Measurements from ENCODE around the gene KIAA0232.
"Not testable (repeated sequence)": the region's sequence is repeated elsewhere in the genome, so short reads cannot be mapped to it uniquely, and the experiment has no call there.

The KIAA0232 gene

DNA sequence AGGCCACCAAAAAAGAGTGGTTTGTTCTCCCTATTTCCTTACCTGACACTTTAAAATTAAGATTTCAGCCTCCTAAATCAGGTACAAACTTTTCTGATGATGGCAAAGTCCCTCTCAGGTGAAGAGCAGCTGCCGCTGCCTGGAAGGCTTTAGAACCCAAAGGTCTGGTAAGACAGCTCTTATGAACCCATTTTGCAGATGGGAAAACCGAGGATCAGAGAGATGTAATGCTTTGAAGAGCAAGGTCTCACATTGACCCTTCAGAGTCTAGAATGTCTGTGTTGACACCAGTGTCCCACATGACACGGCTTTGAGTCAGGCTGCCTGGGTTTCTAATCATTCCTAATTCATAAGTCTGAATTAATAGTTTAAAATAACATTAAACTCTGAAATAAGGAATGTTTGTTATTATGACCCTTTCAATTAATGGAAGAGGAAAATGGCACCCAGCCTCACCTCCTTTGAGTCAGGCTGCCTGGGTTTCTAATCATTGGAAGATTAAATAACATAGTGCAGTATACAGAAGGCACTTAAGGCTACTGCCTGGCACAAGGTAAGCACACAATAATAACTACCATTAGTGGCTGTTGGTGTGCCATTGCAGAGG lies 27.9 kb upstream of the KIAA0232 start:
- DNase-seq: no peak

DNA sequence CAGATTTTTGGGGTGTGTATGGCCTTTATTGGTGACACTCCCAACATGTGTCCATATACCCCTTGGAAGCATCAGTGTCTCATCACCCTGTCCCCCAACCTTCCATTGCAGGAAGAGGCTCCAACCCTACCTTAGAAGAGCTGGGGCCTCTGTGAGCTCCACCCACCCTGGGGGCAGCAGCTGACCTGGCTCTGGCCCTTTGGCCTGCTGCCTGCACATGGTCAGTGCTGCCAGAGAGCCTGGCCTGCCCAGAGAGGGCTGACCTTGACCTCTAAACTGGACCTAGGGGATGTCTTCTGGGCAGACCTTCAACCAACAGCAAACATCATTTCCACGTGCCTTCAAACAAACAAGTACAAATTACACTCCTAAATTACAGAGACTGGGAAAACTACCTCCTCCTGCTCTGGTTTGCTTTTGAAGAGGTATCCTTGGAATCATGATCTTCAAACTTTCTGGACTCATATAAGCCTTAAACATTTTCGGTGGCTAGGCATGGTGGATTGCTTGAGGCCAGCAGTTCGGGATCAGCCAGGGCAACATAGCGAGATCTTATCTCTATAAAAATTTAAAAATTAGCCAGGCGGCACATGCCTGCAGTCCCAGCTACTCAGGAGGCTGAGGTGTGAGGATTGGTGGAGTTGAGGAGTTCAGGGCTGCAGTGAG lies 27.3 kb upstream of the KIAA0232 start:
- no peak for DNase-seq

DNA sequence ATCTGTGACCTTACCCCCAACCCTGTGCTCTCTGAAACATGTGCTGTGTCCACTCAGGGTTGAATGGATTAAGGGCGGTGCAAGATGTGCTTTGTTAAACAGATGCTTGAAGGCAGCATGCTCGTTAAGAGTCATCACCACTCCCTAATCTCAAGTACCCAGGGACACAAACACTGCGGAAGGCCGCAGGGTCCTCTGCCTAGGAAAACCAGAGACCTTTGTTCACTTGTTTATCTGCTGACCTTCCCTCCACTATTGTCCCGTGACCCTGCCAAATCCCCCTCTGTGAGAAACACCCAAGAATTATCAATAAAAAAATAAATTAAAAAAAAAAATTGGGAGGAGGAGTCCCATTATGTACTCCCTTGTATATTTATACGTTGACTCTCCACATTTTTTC lies 26.2 kb upstream of the KIAA0232 start:
- DNase-seq: not testable (repeated sequence)

DNA sequence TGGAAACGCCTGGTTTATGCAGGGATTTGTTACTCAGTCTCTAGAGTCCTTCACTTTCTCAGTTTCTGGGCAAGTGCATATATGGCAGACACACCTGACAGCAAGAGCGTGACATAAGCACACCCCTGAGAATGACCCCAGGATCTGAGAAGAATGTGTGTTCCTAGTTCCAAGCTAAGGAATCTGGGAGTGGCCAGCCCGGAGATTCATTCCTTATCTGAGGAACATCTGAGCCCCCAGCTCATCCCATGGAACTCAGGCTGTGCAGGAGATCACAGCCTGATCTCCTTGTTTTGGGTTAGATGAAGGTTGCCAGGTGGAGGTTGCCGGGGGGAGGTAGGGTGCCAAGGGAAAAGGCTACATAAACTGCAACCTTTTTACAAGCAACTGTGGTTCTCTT lies 23.8 kb upstream of the KIAA0232 start:
- no peak for DNase-seq

DNA sequence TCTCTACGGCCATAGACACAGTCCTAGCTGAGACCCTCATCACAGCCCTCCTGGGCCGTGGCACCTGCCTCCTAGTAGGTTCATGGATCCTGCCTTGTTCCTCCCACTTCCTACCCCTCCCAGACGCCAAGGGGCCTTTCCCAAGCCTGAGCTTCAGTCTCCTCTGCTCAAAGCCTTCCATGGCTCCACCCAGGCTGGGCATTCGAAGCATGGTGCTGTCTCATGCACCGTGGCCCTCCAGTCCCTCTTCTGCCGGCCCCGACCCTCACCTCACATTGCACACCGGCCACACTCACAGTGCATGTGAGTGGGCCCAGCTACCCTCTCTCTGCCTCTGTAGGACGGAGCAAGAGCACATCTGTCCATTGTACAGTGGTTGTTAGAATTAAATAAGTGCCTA lies 21.7 kb upstream of the KIAA0232 start:
- no peak for DNase-seq

DNA sequence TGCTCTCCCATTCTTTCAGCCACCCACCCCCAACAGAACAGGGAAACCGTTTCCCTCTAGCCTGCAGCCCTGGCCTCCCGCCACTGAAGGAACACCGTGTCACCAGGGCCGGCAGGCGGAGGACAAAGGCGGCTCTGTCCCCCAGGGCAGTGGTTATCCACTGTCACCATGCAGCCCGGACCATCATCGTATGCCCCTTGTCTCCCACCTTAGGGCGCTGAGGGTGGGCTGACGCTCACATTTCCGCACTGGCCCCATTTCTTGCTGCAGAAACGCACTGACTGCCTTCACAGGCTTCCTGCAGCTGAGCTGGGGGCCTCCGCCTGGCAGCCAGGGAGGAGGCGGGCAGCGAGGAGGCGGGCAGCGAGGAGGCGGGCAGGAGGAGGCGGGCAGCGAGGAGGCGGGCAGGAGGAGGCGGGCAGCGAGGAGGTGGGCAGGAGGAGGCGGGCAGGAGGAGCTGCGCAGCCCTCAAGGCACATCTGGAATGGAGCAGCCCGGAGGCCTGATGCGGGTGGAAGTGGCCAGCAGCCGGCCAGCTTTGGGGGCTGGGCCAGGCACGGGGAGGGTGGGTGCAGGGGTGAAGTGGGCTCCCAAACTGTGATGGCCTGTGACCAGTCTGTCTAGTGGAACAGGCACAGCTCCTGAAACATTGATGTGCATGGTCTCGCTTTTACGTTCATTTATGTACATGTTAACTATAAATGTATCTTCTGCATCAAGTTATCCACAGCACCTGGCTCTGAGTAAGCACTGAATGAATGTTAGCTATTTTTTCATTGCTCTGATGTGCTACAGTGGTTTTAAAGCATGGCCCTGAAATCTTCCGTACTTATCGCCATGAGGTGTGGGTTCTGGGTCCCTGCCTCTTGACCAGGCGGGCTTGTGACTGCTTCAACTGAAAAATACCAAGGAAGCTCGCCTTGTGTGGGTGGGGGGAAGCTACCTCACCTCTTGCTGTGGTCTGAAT lies 20.6 kb upstream of the KIAA0232 start:
- no peak for DNase-seq

DNA sequence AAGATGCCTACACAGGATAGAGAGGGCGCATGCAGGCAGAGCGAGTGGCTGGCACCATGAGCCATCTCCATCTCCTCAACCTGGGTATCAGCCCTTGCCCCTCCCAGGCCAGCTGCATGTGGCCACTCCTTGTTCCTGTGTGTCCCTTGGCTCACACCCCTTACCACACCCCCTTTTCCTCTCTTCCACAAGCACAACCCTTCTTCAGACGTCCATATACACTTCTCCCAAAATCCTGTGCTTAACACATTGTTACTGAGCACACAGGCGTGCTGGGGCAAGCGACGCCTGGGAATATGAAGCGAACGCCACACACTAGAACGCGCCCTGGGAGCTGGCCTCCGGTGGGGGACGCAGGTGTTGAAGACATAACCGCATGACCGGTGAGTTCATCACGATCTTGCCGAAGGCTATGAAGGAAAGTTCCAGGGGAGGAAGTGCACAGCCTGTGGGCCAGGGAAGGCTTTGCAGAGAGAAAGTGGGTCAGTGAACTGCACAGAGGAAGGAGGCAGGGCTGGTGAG lies 19.1 kb upstream of the KIAA0232 start:
- DNase-seq: no peak

DNA sequence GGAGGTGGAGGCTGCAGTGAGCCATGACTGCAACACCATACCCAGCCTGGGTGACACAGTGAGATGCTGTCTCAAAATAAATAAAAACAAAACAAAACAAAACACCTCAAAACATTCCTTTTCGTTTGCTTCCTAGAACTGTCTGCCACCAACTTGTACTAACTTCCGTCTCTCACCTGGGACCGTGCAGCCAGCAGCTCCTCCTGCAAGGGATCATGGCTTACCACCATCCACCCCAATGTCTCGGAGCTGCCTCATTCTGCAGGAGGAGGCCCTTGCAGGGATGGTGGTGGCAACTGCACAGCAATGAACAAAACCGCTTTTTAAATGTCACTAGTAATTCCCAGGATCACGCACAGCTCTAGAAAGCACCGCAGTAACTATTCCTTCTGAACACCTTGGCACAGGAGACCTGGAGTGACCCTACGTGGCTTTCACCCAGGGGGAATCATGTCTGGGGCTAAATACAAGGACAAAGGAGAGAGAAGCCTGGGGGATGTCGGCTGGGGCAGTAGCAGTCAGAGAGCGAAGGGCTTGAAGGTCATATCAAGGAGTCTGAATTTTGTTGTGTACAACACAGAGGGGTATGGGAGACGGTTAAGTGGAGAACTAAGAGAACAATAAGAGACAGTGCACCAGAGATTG lies 17.4 kb upstream of the KIAA0232 start:
- DNase-seq: no peak

DNA sequence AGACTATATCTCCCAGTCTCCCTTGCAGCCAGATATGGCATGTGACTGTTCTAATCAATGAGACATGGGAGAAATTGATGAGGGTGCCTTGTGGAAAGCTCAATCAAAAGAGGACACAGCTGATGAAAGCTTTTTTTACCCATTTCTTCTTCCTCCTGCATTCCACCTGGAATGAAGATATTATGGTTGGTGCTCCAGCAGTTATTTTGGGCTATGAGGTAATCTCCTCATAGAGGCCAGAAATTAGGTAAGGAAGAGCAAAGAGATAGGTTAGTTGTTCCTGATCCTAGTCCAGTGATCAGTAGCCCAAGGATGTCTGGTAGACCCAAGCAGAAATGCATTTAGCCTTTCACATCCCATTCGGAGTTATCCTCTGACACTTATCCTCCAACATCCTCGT lies 16.8 kb upstream of the KIAA0232 start:
- no peak for DNase-seq

DNA sequence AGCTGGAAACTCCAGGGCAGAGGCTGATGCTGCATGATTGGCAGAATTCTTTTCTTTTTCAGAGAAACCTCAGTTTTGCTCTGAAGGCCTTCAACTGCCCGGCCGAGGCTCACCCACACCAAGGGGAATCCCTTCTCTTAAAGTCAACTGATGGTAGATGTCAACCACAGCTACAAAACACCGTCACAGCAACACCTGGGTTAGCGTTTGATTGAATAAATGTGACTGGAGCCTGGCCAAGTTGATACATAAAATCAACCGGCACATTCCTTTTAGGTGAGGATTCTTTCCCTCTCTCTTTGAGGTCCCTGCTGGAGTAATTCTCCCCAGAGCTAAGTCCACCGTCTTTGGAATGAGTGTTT lies 15.2 kb upstream of the KIAA0232 start:
- no peak for DNase-seq

DNA sequence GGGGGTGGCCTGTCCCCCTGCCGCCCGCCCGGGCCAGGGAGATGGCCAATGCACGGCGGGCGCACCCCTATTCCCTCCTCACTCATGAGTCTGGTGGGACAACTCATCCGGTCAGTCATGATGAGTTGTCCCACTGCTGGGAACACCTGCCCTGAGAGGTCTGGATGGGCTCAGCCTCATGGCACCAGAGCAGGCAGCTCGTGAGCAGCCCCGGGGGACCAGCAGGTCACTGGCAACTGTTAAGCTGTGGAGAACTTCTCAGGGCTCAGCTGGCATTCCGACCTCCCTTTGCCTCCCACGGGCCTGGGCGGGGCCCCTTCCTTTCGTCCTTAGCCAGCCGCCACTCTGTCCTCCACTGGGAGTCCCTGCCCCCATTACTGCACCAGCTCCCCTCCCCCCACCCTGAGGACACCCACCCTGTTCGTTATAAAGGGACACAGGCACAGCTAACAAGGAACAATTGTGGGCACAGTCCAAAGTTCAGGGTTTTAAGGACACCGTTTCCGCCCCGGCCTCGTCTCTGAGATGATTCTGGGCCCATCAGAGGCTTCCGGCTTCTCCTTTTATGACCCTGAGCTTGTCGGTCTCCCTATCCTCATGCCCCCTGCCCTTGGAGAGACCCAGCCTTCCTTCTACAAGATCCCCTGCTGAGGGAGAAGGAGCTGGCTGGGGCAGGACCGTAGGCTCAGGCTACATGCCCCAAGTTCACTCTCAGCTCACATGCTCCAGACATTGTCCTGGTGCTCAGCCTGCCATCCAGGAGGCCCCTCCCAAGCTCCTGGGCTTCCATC lies 14.6 kb upstream of the KIAA0232 start:
- DNase-seq: no peak

DNA sequence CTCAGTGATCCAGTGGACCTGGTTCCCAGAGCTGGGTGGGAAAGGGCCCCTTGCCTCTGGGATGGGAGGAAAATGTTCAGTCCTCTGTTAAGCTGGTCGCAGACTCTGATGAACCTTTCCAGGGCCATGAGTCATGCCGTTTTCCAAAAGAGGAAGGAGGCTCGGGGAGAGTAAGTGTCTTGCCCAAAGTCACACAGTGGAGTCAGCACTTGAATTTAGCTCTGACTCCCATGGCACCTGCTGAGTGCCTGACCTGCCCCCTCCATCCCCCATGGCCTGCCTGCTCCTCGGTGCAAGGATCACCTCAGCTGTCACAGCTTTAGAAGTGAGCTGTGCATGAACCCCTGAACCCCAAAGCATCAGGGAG lies 14.0 kb upstream of the KIAA0232 start:
- no peak for DNase-seq

DNA sequence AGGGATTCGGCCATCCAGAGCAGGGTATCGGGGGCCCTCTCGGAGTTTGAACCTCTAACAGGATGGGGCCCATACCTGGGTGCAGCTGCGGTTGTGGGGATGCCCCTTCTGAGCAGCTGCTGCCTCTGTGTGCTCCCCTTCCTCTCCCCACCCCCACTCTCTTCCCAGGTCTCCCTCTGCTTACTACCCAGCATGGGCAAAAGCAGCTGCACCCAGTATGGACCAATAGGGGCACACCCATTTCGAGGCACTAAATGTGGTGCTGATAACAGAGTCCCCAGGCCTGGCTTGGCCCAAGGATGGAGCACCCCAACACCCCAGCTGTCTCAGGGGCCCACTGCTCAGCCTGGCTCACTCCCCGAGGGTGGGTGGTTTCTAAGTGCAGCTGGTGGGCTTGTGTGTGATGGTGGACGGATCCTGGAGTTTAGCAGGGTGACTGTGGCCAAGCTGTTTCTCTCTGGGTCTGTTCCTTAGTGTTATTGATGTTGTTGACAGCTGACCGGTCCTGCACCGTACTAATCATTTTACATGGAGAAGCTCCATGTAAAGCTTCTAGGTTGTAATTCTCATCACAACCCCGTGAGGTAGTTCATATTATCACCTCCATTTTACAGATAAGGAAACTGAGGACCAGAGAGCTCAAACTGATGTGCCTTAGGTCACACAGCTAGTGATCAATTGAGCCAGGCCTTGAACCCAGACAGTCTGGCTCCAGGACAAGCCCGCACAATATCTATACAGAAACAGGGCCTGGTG lies 13.1 kb upstream of the KIAA0232 start:
- no peak for DNase-seq

DNA sequence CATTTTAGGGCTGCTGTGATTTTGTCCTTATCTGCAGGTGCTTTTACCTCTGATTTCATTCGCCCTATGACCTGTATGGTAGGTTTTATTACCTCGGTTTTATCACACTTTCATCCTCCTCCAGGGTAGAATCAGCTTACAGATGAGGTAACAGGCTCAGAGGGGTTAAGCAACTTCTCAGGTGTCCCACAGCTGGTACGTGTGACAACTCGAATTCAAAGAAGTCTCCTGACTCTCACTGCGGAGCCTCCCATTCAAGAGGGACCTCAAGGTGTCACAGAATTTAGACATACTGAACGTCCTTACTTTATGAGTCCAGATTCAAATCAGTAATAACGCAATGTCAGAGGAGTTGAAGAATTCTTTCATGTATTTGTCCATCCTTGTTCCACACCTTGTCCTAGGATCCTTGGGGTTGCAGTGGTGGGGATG lies 12.5 kb upstream of the KIAA0232 start:
- DNase-seq: no peak

DNA sequence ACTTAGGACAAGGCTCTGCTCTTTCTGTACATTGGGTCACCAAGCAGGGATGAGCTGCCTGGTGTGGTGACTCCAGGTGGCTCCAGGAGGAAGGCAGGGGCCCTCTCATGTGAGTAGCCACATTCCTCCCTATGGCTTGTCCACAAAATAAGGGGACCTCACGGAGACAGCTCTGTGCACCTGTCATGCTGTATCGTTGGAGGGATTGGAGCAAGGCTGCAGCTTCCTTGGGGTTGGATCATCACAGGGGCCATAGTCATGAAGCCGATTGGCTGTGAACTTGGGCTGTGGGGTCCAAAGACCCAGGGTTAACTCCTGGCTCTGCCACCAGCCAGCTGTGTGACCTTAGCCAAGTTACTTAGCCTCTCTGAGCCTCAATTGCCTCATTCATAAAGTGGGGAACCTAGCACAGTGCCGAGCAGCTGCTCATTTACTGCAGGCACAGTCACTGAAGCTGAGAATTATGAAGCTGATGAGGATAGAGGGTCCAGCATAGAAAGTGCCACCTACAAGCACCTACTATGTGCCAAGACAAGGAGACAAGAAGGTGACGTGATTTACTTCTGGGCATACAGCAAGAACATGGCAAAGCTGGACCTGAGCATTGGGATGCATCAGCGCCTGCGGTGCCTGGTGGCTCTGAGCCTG lies 11.8 kb upstream of the KIAA0232 start:
- no peak for DNase-seq

DNA sequence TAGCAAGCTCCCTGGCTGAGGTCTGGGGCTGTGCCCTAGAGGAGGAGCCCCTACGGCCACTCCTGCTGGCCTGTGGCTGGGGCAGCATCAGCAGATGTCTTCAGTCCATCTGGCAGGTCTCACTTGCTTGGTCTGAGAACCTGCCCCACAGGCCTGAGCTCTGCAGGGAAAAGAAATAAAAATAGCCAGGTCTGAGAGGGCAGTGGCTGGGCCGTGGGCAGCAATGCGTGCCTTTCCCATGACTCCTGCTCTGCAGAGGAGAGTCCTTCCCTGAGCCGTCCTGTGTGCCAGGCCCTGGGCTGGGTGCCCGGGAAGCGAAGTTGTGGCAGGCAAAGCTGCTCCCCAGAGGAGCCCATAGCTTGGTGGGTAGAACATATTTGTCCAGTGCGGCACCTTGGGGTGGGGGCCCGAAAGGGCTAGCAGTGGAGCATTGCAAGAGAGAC lies 11.3 kb upstream of the KIAA0232 start:
- no peak for DNase-seq

DNA sequence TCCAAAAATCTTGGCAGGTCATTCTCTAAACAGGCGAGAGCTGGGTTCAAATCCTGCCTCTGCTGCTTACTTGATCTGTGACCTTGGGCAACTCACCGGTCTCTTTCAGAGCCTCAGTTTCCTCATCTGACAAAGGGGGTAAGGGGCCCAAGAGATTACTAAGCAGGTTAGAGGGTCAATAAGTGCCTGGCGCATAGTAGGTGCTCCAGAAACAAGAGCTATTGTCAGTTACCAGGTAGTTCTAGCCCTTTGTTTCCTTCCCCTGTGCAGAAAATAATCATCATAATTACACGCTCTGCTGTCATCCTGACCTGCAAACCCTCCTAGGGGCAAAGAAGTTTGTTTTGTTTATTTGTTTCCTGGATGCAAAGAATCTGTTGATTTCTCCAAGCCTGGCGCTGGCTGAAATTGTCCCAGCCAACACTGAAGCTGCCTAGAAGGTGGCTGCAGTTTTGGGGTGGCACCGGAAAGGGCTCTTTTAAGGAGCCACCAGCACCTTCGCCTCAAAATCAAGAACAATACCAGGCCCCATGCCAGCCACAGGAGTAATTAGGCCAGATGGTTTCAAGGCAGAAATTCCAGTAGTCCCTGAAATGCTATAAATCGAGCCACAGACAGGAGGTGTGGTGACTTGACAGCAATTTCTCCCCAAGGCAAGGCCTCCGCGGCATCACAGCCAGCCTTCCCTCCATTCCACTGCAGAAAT lies 10.2 kb upstream of the KIAA0232 start:
- no peak for DNase-seq

DNA sequence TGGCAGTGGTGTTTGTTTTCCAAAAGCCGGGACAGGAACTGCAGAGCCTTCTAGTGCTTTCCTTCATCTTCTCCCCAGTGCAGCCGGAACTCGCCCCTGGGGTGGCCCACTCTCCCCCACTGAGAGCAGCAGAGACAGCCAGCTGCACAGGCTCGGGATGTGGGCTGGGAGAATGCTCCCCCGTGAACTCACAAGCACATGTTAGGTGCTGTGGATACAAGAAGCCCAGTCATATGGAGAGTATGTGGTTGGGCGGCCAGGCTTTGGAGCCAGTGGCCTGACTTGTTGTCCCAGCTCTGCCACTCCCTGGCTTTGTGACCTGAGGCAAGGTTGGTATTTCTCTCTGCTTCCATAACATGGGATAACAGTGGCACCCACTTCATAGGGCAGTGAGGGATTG lies 9.4 kb upstream of the KIAA0232 start:
- no peak for DNase-seq

DNA sequence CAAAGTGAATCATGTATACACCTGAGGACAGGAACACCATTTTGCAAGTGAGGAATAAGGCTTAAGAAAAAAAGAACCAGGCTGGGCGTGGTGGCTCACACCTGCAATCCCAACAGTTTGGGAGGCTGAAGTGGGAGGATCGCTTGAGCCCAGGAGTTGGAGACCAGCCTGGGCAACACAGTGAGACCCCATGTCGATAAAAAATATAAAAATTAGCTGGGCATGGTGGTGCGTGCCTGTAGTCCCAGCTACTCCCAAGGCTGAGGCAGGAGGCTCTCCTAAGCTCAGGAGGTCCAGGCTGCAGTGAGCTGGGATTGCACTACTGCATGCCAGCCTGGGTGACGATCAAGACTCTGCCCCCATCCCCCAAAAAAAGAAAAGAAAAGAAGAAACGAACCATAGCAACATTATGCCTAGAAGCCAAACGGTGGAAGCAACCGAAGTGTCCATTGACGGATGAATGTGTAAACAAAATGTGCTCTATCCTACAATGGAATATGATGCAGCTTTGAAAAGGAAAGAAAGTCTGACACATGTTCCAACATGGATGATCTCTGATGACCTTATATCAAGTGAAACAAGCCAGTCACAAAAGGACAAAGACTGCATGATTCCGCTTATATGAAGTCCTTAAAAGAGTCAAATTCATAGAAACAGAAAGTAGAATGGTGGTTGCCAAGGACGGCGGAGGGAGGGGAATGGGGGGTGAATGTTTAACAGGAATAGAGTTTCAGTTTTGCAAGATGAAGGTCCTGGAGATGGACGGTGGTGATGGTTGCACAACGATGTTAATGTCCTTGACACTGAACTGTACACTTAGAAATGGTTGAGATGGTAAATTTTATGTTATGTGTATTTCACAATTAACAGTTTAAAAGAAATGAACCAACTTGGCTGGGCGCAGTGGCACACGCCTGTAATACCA lies 8.6 kb upstream of the KIAA0232 start:
- no peak for DNase-seq

All from NCI-H446 (cell line).